HL-60/S4 treated with phorbol 12-myristate 13-acetate at 8.2 ng/mL for 4 days and 3 days (cell line): Measurements from ENCODE around the gene P2RY1.

Experiments
- in situ Hi-C: fragments of 300-500 bp; cut with MboI; formaldehyde crosslinking; loops from 2 replicates; pipeline ENCODE4 v1.15.0; 2022; ENCODE audit warnings: low sequenced_read_pairs

Gene P2RY1

GRCh38 chr3:152834776-152835600 lies at the start of gene P2RY1:
Gene P2RY1, plus strand, starts transcription at chr3:152835131. Its CDS starts 652 bp downstream, at chr3:152835783.
- in situ Hi-C loops: no loop called here

GRCh38 chr3:152786977-152787681 lies 47.8 kb upstream of the P2RY1 start:
- in situ Hi-C loops: no loop called here

- in situ Hi-C loops: no loop called here
These were observed 44.1 kb upstream of the P2RY1 start for GRCh38 chr3:152790651-152791387.

- in situ Hi-C loops: no loop called here
These were observed 41.0 kb upstream of the P2RY1 start for GRCh38 chr3:152793969-152794368.

GRCh38 chr3:152797751-152798432 lies 37.0 kb upstream of the P2RY1 start:
- in situ Hi-C loops: no loop called here

- in situ Hi-C loops: no loop called here
These were observed 22.8 kb upstream of the P2RY1 start for GRCh38 chr3:152811974-152812760.

- in situ Hi-C loops: no loop called here
These were observed 17.5 kb upstream of the P2RY1 start for GRCh38 chr3:152817400-152817799.

GRCh38 chr3:152818027-152818426 lies 16.9 kb upstream of the P2RY1 start:
- in situ Hi-C loops: no loop called here

- in situ Hi-C loops: no loop called here
These were observed 11.8 kb upstream of the P2RY1 start for GRCh38 chr3:152823173-152823572.

- in situ Hi-C loops: no loop called here
These were observed 11.2 kb upstream of the P2RY1 start for GRCh38 chr3:152823781-152824180.

- in situ Hi-C loops: no loop called here
These were observed 9.4 kb upstream of the P2RY1 start for GRCh38 chr3:152825566-152825965.

GRCh38 chr3:152826476-152826875 lies 8.5 kb upstream of the P2RY1 start:
- in situ Hi-C loops: no loop called here

GRCh38 chr3:152827313-152827712 lies 7.6 kb upstream of the P2RY1 start:
- in situ Hi-C loops: no loop called here

- in situ Hi-C loops: no loop called here
These were observed 6.7 kb upstream of the P2RY1 start for GRCh38 chr3:152828075-152828840.

- in situ Hi-C loops: no loop called here
These were observed 4.7 kb upstream of the P2RY1 start for GRCh38 chr3:152830245-152830644.

GRCh38 chr3:152832046-152832445 lies 2.9 kb upstream of the P2RY1 start:
- in situ Hi-C loops: no loop called here

- in situ Hi-C loops: no loop called here
These were observed 1.8 kb upstream of the P2RY1 start for GRCh38 chr3:152833089-152833488.

- in situ Hi-C loops: no loop called here
These were observed 648 bp upstream of the P2RY1 start for GRCh38 chr3:152834191-152834775.

- in situ Hi-C loops: no loop called here
These were observed 721 bp downstream of the P2RY1 start for GRCh38 chr3:152835601-152836102.
